ENCODE measurements around the gene TANGO2.

GRCh38 chr22:20025401-20026203, 4.7 kb downstream of the TANGO2 start:
- no peak for TF ChIP-seq MAX (IDR thresholded peaks at IDR 0.05)
- no peak for TF ChIP-seq FOXM1 (IDR thresholded peaks at IDR 0.05; ENCODE audit: borderline replicate concordance, low read depth)
- TF ChIP-seq RAD21 (IDR thresholded peaks at IDR 0.05; ENCODE audit: low read depth), result no peak
- no peak for TF ChIP-seq EP300 (IDR thresholded peaks at IDR 0.05; ENCODE audit: borderline replicate concordance)
- TF ChIP-seq NFIC (IDR thresholded peaks at IDR 0.05), result no peak
- no peak for TF ChIP-seq TCF12 (IDR thresholded peaks at IDR 0.05; ENCODE audit: low read depth)
- no peak for TF ChIP-seq EGR1 (IDR thresholded peaks at IDR 0.05)
- no peak for TF ChIP-seq ZBTB7A (IDR thresholded peaks at IDR 0.05; ENCODE audit: low read depth)
